Psoas muscle (tissue), 8 donors: ENCODE measurements around the gene TPGS1. TPM values are rescaled to one million over a fixed set of nuclear protein-coding genes. Genes with fewer than 3 reads are reported as not detected.
"Not testable (repeated sequence)": the region's sequence is repeated elsewhere in the genome, so short reads cannot be mapped to it uniquely, and the experiment has no call there.

Source experiments
- ATAC-seq, 4 donors: fragments of 200-7000 bp; cut with Tn5 transposase; one replicate each; pipeline ENCODE4 v1.9.1; 2020; ENCODE audit warnings: moderate library complexity in 3 of 4, mild to moderate bottlenecking in 2 of 4
- DNase-seq, 2 donors: peaks; one replicate each; pipeline ENCODE4 v3.0.0-alpha.2; 2020
- H3K27ac ChIP-seq: fragments of 200-600 bp; one replicate; pipeline ENCODE4 v1.8.0; 2022
- H3K27me3 ChIP-seq, 3 donors: fragments of 200-600 bp in 1 of 3; one replicate each; pipeline versions ENCODE4 v1.6.1 to v1.8.0; 2013 to 2022; ENCODE audit warnings: low read length in 2 of 3, mild to moderate bottlenecking in 2 of 3, moderate library complexity in 1 of 3; ENCODE audit not compliant: insufficient read depth in 3 of 3
- H3K36me3 ChIP-seq, 2 donors: fragments of 200-600 bp in 1 of 2; one replicate each; pipeline versions ENCODE4 v1.6.1 to v1.8.0; 2013 to 2022; ENCODE audit warnings: low read depth in 1 of 2, mild to moderate bottlenecking in 1 of 2, moderate library complexity in 1 of 2; ENCODE audit not compliant: insufficient read depth in 1 of 2
- H3K4me1 ChIP-seq: fragments of 200-600 bp; one replicate; pipeline ENCODE4 v1.8.0; 2022
- H3K4me3 ChIP-seq: fragments of 200-600 bp; one replicate; pipeline ENCODE4 v1.8.0; 2022; ENCODE audit warnings: mild to moderate bottlenecking
- H3K9me3 ChIP-seq: fragments of 200-600 bp; one replicate; pipeline ENCODE4 v1.8.0; 2022
- WGBS, 3 donors: extraction: QIAGEN DNeasy Blood & Tissue Kit; methylation state at CpG; one replicate each; pipeline versions ENCODE4 v1.1.6 to v1.1.7; 2013; 5-methylcytosine and 5-hydroxymethylcytosine counted together
- intact Hi-C, 2 donors: fragments of 100-400 bp; cut with DNase I; formaldehyde crosslinking; loops; one replicate each; pipeline versions ENCODE4 v1.11.0 to v1.14.2; 2022
- polyA plus RNA-seq, 3 donors: library from polyadenylated mRNA; stranded (reverse); fragments of 200-250 nt; gene quantifications; one replicate each; pipeline ENCODE4 v1.2.3, GENCODE V29; 2013
- total RNA-seq, 4 donors: library from RNA; stranded (reverse); fragmentation: NEBNext Ultra II Directional in 2 of 4; extraction: Animal tissue kit (Norgen Biotek cat#: 25700) in 2 of 4; gene quantifications; one replicate each; pipeline versions ENCODE4 v1.2.1 to v1.2.4, GENCODE V29; 2021 to 2023
- TF ChIP-seq, protein P1 (sequence below): fragments of 200-600 bp; IDR thresholded peaks from one replicate; pipeline ENCODE4 v1.8.0; 2022; ENCODE audit warnings: antibody characterized with exemption
- donor health status: healthy with polysubstance abuse.
- donor health status: DM: no; HTN: no; CAD: no; lungs with moderate emphysema.
- donor health status: Bipolar disorder and iron deficiency.
- donor health status: healthy.
- donor health status: DM: yes; HTN: yes; CAD: no.
- donor health status: DM: no; HTN: no; CAD: no.
- donor health status: DM: no; HTN: no; CAD: no.
- donor health status: DM: yes; HTN: yes; CAD: no.

The TPGS1 gene
- total and polyA plus RNA-seq, 7 donors: 8.9 to 16.6 (median 10.6) TPM

GRCh38 chr19:475360-475759 lies 31.9 kb upstream of the TPGS1 start:
- ATAC-seq (peak in 1 of 4 donors; percentile 18), DNase-seq (peak in 1 of 2 donors; percentile 4)
- no peaks in the 10 kb centered on the region for H3K36me3 ChIP-seq
- WGBS, 3 donors: 77 to 83% (median 77%) methylated on average over 13 of the region's 13 CpGs
- intact Hi-C loops: no loop called here
- peaks cover 0 to 4% (median 0%) of the 10 kb centered on the region in 3 donors for H3K27me3 ChIP-seq
- peaks cover 7% of the 10 kb centered on the region for H3K4me1 ChIP-seq
- H3K9me3 ChIP-seq: no peaks in the 10 kb centered on the region
- H3K4me3 ChIP-seq: peak overlapping the region; percentile 60
- H3K27ac ChIP-seq: peak overlapping the region; percentile 78
- TF ChIP-seq, protein P1, sequence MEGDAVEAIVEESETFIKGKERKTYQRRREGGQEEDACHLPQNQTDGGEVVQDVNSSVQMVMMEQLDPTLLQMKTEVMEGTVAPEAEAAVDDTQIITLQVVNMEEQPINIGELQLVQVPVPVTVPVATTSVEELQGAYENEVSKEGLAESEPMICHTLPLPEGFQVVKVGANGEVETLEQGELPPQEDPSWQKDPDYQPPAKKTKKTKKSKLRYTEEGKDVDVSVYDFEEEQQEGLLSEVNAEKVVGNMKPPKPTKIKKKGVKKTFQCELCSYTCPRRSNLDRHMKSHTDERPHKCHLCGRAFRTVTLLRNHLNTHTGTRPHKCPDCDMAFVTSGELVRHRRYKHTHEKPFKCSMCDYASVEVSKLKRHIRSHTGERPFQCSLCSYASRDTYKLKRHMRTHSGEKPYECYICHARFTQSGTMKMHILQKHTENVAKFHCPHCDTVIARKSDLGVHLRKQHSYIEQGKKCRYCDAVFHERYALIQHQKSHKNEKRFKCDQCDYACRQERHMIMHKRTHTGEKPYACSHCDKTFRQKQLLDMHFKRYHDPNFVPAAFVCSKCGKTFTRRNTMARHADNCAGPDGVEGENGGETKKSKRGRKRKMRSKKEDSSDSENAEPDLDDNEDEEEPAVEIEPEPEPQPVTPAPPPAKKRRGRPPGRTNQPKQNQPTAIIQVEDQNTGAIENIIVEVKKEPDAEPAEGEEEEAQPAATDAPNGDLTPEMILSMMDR: no peak

GRCh38 chr19:478236-478903 lies 28.9 kb upstream of the TPGS1 start:
- H3K36me3 ChIP-seq: no peaks in the 10 kb centered on the region
- H3K9me3 ChIP-seq: no peaks in the 10 kb centered on the region
- peaks cover 0 to 4% (median 0%) of the 10 kb centered on the region in 3 donors for H3K27me3 ChIP-seq
- peaks cover 7% of the 10 kb centered on the region for H3K4me1 ChIP-seq
- no peak for ATAC-seq
- no peak overlapping the region for H3K27ac ChIP-seq
- WGBS, 3 donors: 67 to 77% (median 69%) methylated on average over 26 of the region's 26 CpGs
- peak; percentile 13 to 42 for DNase-seq
- intact Hi-C loops: no loop called here
- no peak overlapping the region for H3K4me3 ChIP-seq
- TF ChIP-seq, protein P1: no peak

- H3K27me3 ChIP-seq: peaks cover 0 to 8% (median 0%) of the 10 kb centered on the region in 3 donors
- WGBS, 3 donors: 59 to 70% (median 65%) methylated on average over 14 of the region's 14 CpGs
- no peak overlapping the region for H3K4me3 ChIP-seq
- H3K4me1 ChIP-seq: peaks cover 7% of the 10 kb centered on the region
- peak in 1 of 2 donors; percentile 24 for DNase-seq
- TF ChIP-seq, protein P1: no peak
- intact Hi-C loops: no loop called here
- no peaks in the 10 kb centered on the region for H3K36me3 ChIP-seq
- ATAC-seq: no peak
- no peak overlapping the region for H3K27ac ChIP-seq
- H3K9me3 ChIP-seq: no peaks in the 10 kb centered on the region
Measured at GRCh38 chr19:478976-479375, 28.3 kb upstream of the TPGS1 start.

DNA sequence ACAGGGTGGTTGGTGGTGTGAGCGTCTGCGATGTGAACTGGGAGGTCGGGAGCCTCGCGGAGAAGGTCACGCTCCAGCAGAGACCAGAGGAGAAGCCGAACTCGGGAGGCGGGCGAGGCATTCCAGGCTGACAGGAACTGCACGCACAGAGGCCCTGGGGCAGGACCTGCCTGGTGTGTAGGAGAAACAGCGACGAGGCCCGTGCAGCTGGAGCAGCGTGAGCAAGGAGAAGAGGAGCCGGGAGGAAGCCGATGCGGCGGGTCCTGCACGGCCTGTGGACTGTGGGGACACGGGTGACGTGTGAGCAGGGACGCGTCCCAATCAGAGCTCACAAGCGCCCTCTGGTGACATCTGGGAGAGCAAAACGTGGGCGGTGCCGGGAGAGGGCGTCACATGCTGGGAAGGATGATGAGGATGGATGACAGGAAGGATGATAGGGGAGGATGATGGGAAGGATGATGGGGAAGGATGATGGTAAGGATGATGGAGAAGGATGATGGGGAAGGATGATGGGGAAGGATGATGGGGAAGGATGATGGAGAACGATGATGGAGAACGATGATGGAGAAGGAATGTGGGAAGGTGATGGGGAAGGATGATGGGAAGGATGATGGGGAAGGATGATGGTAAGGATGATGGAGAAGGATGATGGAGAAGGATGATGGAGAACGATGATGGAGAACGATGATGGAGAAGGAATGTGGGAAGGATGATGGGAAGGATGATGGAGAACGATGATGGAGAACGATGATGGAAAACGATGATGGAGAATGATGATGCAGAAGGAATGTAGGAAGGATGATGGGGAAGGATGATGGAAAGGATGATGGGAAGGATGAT lies 27.1 kb upstream of the TPGS1 start:
- H3K4me1 ChIP-seq: peaks cover under 1% of the 10 kb centered on the region
- H3K27me3 ChIP-seq: peaks cover 0 to 12% (median 0%) of the 10 kb centered on the region in 3 donors
- H3K27ac ChIP-seq: no peak overlapping the region
- ATAC-seq (peak; percentile 77 to 98 (median 93)), DNase-seq (peak; percentile 84 to 89)
- TF ChIP-seq, protein P1: peak; percentile 56
- no peaks in the 10 kb centered on the region for H3K36me3 ChIP-seq
- intact Hi-C loops: loop anchor here in 1 of 2 donors (10.0 kb wide), 1 partner anchor 95 kb away; no protein-coding TSS in a partner anchor
- WGBS, 3 donors: 20 to 25% (median 23%) methylated on average over 36 of the region's 36 CpGs
- peak overlapping the region; percentile 55 for H3K4me3 ChIP-seq
- H3K9me3 ChIP-seq: no peaks in the 10 kb centered on the region

GRCh38 chr19:481100-481499 lies 26.2 kb upstream of the TPGS1 start:
- H3K9me3 ChIP-seq, H3K4me1 ChIP-seq, H3K36me3 ChIP-seq, ATAC-seq, H3K27ac ChIP-seq, H3K4me3 ChIP-seq, DNase-seq: not testable (repeated sequence)
- 95 to 98% (median 95%) methylated on average over 3 of the region's 3 CpGs for WGBS, 3 donors
- intact Hi-C loops: loop anchor here in 1 of 2 donors (10.0 kb wide), 1 partner anchor 96 kb away; no protein-coding TSS in a partner anchor
- peaks cover 0 to 20% (median 1%) of the 10 kb centered on the region in 3 donors for H3K27me3 ChIP-seq
